Tongue (tissue), 2 donors: Measurements from ENCODE around the gene EPS8L3. TPM values are rescaled to one million over a fixed set of nuclear protein-coding genes. Genes with fewer than 3 reads are reported as not detected.
"Not testable (repeated sequence)": the region's sequence is repeated elsewhere in the genome, so short reads cannot be mapped to it uniquely, and the experiment has no call there.

Experiments
- DNase-seq: peaks from one replicate; pipeline ENCODE4 v3.0.0-alpha.2; 2015
- total RNA-seq: library from RNA; depleted of rRNA; stranded (reverse); fragments of >200 nt; gene quantifications from one replicate; pipeline ENCODE4 v1.2.3, GENCODE V29; 2014

The EPS8L3 gene
- total RNA-seq, 1 donor from 2014 or later, result not detected

DNA sequence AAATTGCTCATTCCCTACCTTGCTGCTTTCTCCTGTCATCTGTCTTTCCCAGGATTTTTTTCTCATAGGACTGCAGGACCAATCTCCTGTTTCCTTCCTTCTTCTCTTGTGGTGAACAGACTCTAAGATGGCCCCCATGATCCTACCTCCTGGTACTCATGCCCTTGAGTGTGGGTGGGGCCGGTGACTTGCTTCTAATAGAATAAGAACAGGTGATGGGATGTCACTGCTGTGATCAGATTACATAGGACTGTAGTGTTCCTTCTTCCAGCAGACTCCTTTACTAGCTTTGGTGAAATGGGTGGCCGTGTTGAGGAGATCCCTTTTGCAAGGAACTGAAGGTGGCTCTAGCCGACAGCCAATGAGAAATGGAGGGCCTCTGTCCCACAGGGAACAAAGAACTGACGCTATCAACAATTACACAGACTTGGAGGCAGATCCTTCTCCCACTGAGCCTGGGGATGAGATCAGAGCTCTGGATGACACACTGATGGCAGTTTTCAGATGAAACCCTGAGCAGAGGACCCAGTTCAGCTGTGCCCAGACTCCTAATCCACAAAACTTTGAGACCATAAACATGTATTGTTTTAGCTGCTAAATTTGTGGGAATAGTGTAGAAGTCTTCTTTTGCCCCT is 30.4 kb downstream of the EPS8L3 start:
- DNase-seq, result peak; percentile 66

DNA sequence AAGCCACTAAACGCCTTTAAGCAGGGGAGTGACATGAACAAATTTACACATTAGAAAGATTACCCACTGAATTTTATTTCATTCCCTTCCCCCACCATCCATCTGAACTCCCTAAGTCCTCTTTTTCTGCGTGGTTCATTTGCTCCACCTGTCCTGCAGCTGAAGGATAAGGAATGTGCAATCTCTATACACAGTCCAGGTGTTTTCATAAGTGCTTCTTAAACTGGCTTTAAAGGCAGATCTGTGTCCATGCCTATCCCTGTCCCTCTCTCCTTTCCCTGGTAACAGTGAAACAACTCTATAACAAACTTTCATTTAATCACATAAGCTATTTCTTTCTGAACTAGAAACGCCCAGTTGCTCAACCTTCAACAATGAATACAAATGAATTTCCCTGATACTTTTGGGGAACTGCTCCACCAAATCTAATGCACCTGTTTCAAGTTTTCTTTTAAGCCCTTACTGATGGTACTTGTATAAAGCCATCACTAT is 31.3 kb downstream of the EPS8L3 start:
- DNase-seq, result peak; percentile 46

DNA sequence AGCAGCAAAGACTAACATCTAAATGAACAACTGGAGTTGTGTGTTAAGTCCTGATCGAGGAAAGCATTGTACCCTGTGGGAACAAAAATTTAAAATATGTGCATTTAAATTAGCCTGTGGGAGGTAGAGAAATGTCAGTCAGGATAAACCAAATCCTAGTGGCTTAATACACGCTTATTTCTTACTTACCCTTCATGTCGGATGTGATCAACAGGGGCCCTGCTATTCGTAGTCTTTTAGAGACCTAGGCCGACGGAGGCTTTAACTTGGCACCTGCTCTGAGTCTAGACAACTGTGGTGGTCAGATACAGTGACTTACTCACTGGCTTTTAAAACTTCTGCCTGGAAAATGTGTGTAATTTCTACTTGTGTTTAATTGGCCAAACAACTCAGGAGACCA is 33.1 kb downstream of the EPS8L3 start:
- peak; percentile 55 for DNase-seq

DNA sequence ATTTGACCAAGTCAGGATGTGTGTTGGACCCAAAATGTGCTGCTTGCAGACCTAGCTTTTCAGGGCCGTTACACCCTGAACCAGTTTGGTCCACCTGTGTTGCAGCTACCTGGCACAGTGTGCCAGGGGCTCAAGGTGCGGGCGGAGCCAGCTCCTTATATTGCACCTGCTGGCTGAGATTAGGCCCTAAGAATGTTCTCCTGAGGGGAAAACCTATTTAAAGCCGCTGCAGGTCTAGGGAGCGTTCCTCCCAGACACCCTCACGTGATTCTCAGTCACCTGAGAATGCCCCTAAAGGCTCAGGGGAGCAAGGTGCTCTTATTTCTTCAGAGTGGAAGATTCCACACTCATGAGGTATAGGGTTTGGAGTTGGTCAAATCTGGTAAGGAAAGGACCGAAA is 34.9 kb downstream of the EPS8L3 start:
- no peak for DNase-seq

DNA sequence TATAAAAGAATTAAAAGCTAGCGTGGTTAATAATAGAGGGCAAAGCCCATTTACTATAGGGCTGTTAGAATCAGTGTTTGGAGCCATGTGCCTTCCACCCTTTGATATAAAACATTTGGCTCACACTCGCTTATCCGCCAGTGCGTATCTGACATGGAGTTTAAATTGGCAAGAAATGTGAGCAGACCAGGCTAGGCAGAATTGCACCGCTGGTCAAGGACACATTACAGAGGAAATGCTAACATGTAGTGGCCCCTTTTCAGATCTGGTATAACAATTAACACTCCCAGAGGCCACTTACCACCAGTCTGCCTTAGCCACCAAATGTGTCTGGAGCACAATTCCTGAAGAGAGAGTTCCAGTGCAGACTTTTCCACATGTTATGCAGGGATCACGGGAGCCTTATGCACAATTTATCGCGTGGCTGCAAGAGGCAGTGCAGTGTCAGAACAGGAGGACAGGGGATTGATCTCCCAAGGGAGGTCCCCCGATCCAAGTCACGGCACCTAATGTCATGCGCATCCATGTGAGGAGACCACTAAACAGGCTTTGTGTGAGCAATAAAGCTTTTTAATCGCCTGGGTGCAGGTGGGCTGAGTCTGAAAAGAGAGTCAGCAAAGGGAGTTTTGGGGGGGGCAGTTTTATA is 36.9 kb downstream of the EPS8L3 start:
- no peak for DNase-seq

DNA sequence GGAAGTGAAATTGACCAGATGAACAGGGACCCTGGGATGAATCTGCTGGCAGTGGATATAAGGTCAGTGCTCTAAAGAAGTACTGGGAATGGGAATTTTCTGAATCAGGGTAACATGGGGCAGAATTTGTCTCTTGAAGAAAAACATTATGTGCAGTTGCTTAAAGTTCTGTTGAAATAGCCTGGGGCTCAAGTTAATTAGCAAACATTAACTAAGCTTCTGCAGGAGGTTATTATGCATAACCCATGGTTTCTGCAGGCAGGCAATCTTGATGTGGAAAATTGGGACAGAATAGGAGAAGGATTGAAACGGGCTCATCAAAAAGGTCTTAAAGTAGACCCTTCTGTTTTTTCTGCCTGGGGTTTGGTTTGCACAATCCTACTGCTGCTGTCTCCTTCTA is 37.7 kb downstream of the EPS8L3 start:
- no peak for DNase-seq

DNA sequence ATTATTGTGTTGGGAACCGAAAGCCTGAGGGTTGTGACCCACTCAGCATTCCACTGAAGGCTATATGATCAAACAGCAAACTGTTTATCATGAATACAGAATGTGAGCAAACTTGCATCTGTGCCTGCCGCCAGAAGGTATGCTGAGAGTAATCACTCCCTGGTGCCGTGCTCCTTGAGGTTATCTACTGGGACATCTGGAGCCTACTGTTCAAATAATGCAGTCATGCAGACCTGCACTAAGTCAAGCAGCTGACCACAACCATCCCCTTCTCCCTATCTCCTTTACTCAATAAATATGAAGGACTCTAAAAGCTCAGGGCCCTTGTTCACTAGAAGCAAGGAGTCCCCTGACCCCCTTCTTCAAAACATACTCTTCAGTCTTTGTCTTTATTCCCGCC is 38.2 kb downstream of the EPS8L3 start:
- no peak for DNase-seq

DNA sequence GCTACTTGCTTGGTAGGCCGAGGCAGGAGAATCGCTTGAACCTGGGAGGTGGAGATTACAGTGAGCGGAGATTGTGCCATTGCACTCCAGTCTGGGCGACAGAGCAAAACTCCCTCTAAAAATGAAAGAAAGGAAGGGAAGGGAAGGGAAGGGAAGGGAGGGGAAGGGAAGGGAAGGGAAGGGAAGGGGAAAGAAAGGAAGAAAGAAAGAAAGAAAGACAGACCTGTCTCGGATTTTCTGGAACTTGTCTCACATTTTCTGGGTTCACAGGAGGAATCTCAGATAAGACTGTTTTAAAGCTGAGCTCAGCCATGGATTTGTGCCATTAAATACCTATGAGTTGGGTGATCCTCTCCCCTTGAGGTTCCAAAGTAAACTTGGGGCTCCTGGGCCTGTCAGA is 38.8 kb downstream of the EPS8L3 start:
- DNase-seq, result no peak

DNA sequence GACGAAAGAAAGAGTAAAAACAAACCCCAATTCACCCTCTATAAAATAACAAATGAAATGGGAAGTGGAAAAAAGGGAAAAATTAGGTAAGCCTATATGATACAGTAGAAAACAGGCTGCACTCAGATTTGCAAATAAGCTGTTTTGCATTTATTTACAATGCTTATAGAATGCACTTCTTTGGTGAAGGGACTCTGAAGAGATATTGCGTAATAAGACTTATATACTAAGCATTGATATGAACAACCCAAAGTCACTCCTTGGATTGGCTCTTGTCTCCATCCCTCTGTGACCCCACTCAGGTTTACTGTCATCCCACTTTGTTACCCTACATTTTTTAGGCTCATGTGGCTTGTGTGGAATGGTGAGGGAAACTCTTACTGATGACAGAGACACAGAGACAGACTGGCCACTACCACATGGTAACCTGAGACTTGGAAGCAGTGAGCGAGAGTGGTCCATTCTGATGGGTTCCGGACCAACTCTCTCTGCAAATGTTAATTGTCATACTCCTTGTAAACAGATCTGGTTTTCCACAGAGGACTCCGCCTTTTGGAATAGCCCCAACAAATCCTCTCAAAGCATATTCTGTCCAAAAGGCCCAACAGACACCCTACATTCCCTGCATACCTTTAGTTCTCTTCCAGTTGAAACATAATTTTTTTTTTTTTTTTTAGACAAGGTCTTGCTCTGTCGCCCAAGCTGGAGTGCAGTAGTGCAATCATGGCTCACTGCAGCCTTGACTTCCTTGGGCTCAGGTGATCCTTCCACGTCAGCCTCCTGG is 40.6 kb downstream of the EPS8L3 start:
- no peak for DNase-seq

DNA sequence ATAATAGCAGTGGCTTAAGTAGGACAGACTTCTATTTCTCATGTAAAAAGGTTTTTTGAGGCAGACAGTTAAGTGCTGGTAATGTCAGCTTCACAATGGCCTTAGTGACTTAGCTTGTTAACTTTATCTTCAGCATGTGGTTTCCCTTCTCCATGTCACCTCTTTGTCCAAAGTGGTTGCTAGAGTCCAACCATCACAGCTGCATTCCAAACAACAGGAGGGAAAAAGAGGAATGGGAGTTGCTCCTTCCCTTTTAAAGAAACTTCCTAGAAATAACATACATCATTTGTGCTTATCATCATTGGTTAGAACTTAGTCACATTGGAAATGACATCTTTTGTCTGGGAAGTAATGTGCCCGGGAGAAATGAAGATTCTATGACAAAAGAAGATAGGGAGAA is 41.8 kb downstream of the EPS8L3 start:
- DNase-seq, result no peak

DNA sequence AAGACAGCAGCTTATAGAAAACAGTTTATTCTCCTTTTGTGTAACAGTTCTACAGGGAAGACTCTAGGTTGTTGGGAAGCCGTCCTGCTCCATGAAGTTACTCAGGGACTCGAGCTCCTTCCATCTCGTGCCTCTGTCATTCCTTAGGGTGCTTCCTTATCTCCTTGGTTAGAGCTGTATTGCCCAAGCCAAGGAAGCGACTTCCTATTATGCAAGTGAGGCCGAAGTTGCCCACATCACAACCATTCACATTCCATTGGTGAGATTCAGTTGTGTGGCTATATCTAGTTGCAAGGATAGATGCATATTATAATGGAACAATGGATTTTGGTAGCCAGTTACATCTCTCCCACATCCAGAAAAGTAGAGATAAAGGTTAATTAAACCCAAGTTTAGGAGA is 42.7 kb downstream of the EPS8L3 start:
- DNase-seq, result no peak

DNA sequence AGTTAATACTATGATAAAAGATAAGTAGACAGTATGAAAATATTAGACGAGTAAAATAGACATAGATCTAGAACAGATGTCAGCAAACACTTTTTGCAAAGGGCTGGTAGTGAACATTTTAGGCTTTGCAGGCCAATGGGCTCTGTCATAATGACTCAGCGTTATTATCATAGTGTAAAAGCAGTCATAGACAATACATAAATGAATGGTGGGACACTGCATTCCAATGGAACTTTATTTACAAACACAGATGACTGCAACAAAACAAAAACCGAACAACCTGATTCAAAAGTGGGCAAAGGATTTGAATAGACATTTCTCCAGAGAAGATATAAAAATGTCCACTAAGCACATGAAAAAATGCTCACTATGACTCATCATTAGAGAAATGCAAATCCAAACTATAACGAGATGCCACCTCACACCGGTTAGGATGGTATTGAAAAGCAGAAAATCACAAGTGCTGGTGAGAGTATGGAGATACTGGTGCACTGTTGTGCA is 44.3 kb downstream of the EPS8L3 start:
- DNase-seq, result no peak

DNA sequence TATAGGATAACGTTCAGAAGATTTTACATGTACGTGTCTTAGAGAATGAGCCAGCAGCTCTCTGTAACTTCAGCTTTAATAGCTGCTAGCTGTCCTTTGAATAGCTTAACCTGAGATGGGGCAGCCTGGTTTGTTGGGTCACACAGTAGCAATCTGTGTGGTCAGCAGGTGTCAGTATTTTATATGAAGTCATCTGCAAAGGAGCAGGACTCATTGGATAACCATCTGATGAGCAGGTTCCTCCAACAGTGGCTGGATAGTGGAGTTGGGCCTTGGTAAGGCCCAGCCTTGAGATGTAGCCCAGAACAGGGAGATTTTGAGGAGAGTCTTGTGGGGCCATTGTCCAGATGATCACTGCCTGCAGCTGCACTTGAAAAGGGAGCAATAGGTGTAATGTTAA is 45.2 kb downstream of the EPS8L3 start:
- no peak for DNase-seq

DNA sequence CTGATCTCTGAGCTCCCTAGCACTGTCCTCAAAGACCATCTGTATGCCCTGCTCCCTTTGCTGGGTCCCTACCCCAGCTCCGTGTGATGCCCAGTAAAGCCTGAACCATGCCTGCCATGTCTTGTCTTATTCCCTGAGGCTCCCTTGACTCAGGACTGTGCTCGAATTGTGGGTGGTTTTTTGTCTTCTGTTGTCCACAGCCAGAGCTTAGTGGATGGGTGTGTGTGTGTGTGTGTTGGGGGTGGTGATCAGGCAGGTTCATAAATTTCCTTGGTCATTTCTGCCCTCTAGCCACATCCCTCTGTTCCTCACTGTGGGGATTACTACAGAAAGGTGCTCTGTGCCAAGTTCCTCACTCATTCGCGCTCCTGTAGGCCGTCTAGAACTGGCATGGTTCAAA is 46.0 kb downstream of the EPS8L3 start:
- DNase-seq, result no peak

DNA sequence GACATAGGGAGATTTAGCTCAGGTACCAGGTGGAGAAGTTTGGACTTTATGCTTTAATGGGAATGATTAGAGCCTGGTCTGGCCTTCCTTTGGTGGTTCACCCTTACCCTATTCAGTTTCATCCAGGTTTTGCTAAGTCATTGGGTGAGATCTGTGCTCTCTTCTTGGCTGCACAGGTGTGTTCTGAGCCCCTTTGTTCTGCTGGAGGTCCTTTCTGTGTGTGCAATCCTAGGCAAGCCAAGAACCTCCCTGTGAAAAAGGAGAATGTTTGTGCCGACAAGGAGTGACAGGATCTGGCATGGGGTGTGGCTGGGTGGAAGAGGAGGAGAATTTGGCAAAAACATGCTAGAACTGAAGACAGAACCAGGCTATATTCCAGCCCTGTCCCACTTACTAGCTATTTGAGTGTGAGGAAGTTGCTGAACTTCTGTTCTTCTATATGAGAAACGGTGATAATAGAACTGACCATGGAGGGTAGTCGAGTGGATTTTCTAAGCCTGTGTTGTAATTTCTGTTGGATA is 47.1 kb downstream of the EPS8L3 start:
- DNase-seq, result no peak

DNA sequence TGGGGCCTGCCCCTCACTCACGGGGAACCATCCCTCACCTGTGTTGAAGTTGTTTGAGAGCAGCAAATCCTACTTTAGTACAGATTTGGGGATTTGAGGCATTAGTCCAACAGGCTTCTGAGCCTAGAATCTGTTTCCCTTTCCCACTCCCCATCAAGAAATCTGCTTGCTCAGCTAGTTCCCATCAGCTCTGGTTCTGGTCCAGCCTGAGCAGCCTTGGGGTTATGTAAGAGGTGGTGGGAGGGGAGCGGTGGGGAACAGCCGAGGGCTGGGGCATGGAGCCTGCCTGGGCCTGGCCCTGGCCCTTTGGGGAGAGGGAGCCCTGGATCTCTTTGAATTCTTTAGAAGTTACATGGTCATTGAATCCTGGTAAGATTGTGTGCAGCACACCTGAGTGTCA is 47.6 kb downstream of the EPS8L3 start:
- no peak for DNase-seq

DNA sequence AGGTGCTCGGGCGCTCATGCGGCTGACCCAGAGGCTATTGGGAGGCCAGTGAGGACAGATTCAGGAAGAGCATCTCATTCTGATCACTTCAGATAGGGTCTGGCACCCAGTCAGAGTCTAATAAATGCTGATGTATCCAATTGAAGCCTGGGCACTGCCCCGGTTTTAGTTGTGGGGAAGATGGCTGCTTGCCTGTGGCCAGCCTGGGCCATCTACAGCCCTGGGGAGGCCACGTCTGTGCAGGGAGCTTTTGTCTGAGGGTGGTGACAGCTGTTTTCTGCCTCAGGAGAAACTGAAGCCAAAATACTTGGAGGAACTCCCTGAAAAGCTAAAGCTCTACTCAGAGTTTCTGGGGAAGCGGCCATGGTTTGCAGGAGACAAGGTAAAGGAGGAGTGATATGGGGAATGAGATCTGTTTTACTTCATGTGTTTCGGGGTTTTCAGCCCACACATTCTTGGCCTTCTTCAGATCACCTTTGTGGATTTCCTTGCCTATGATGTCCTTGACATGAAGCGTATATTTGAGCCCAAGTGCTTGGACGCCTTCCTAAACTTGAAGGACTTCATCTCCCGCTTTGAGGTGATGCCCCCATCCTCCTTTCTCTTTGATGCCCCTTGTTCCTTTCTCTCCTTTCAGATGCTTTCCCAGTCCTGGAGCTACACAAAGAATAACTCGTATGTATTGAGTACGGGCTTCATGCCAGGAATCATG is 48.9 kb downstream of the EPS8L3 start:
- peak; percentile 10 for DNase-seq

DNA sequence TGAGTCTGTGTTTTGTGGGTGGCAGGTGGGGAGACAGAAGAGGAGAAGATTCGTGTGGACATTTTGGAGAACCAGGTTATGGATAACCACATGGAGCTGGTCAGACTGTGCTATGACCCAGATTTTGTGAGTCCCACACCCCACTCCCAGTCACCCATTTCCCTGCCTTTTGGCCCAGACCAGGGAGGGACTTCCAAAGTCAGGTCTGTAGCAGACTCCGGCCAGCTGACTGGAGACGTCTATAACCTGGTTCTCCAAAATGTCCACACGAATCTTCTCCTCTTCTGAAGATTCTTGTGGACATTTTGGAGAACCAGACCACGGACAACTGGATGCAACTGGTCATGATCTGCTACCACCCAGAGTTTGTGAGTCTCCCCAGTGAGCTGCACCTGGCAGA is 50.1 kb downstream of the EPS8L3 start:
- no peak for DNase-seq

DNA sequence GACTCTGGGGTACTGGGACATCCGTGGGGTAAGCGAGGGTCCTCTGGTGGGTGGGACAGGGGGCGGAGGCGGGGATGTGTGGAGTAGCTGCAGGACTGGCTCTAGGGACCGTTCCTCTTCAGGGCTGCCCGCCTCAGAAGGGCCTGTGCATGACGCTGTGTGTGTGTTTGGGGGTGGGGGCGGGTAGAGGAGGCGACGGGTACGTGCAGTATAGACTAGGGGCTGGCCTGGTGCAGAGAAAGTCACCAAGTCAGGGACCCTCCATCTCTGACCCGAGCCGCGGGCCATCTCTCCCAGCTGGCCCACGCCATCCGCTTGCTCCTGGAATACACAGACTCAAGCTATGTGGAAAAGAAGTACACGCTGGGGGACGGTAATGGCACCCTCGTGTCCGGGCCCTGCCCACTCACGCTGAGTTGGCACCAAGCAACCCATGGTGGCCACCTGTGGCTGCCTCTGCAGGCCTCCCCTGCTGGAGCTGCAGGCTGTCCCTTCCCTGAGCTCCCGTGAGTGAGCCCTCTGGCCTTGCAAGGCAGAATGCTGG is 51.3 kb downstream of the EPS8L3 start:
- DNase-seq, result no peak

DNA sequence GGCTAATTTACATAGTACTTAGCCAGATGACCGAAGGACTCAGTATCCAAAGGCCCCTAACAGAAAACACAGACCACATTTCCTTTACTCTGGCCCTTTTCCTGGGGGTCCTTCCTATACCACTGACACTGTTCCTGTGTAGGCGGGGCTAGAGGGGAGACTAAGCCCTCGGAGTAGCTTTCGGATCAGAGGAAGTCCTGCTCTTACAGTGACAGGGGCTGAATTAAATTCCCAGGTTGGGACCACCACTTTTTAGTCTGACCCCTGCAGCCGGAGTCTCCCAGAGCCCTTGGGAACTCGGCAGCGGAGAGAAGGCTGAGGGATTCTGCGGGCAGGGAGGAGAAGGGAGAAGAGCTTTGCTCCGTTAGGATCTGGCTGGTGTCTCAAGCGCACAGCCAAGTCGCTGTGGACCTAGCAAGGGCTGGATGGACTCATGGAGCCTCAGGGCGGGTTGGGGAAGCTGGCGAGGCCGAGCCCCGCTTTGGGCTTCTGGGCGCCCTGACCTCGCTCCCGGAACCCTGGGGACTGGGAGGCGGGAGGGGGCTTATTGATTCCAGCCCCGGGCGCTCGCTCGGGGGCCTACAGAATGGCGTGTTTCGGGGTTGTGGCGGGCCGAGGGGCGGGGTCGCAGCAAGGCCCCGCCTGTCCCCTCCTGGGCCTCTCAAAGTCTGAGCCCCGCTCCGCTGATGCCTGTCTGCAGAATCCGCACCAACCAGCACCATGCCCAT is 52.0 kb downstream of the EPS8L3 start, which contains the start of gene GSTM5:
GSTM5 (plus strand) TSS at position 659 of the 728 bp plus-strand sequence; CDS start at position 721, 62 bp downstream.
- DNase-seq, result peak; percentile 54

DNA sequence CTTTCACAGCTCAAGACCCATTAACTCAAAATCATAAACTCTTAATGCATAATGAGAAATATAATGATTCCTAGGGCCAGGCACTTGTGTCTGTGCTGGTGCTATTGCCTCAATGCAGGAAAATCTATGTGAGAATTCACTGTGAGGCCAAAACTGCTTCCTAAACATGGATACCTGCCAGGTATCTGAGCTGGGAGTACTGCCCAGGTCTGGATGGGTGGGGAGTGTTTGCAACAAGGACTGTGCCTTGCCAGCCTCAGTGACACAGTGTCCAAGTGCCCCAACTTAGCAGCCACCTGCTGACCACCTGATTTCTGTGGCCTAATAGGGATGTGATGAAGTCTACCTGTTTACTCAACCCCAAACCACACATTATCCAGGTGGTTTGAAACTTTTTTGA is 53.9 kb downstream of the EPS8L3 start:
- not testable (repeated sequence) for DNase-seq
